ENCODE measurements around the gene TMCO4.

GRCh38 chr1:19756480-19756879 is 43.2 kb downstream of the TMCO4 start:
- TF ChIP-seq PATZ1 (CRISPR knock-in tag; IDR thresholded peaks at IDR 0.05; ENCODE audit: borderline replicate concordance) (no peak), GLIS3 (CRISPR knock-in tag; IDR thresholded peaks at IDR 0.05) (no peak), ZNF70 (CRISPR knock-in tag; IDR thresholded peaks at IDR 0.05) (no peak)
